Measurements from ENCODE around the gene SPATA18.
"Not testable (repeated sequence)": the region's sequence is repeated elsewhere in the genome, so short reads cannot be mapped to it uniquely, and the experiment has no call there.

The SPATA18 gene

GRCh38 chr4:52052475-52052780 lies 1.3 kb downstream of the SPATA18 start:
- no peak for DNase-seq

GRCh38 chr4:52054254-52054653 lies 3.1 kb downstream of the SPATA18 start:
- DNase-seq, result no peak

- DNase-seq, result no peak
These were observed 6.1 kb downstream of the SPATA18 start for GRCh38 chr4:52057196-52057595.

GRCh38 chr4:52058275-52058674 lies 7.2 kb downstream of the SPATA18 start:
- DNase-seq, result no peak

- no peak for DNase-seq
These were observed 8.3 kb downstream of the SPATA18 start for GRCh38 chr4:52059372-52059771.

- no peak for DNase-seq
These were observed 18.5 kb downstream of the SPATA18 start for GRCh38 chr4:52069571-52069970.

- no peak for DNase-seq
These were observed 20.9 kb downstream of the SPATA18 start for GRCh38 chr4:52071791-52072546.

- DNase-seq, result no peak
These were observed 25.6 kb downstream of the SPATA18 start for GRCh38 chr4:52076731-52077130.

GRCh38 chr4:52079659-52080058 lies 28.6 kb downstream of the SPATA18 start:
- no peak for DNase-seq

- no peak for DNase-seq
These were observed 30.1 kb downstream of the SPATA18 start for GRCh38 chr4:52081216-52081615.

GRCh38 chr4:52086425-52086824 lies 35.3 kb downstream of the SPATA18 start:
- DNase-seq, result not testable (repeated sequence)

- no peak for DNase-seq
These were observed 40.7 kb downstream of the SPATA18 start for GRCh38 chr4:52091801-52092200.

GRCh38 chr4:52093466-52093865 lies 42.4 kb downstream of the SPATA18 start:
- DNase-seq, result no peak

- no peak for DNase-seq
These were observed 43.5 kb downstream of the SPATA18 start for GRCh38 chr4:52094376-52095145.

GRCh38 chr4:52095374-52095773 lies 44.3 kb downstream of the SPATA18 start:
- DNase-seq, result no peak

- DNase-seq, result no peak
These were observed 44.9 kb downstream of the SPATA18 start for GRCh38 chr4:52096048-52096447.

GRCh38 chr4:52098618-52099017 lies 47.5 kb downstream of the SPATA18 start:
- DNase-seq, result no peak

- DNase-seq, result no peak
These were observed 48.9 kb downstream of the SPATA18 start for GRCh38 chr4:52099860-52100461.

GRCh38 chr4:52102587-52102986 lies 51.5 kb downstream of the SPATA18 start:
- DNase-seq, result no peak

GRCh38 chr4:52103319-52103718 lies 52.2 kb downstream of the SPATA18 start:
- no peak for DNase-seq

GRCh38 chr4:52105276-52105675 lies 54.2 kb downstream of the SPATA18 start:
- DNase-seq, result no peak

- no peak for DNase-seq
These were observed 55.1 kb downstream of the SPATA18 start for GRCh38 chr4:52106191-52106590.

GRCh38 chr4:52106660-52107059 lies 55.6 kb downstream of the SPATA18 start:
- no peak for DNase-seq

GRCh38 chr4:52107336-52107735 lies 56.2 kb downstream of the SPATA18 start:
- no peak for DNase-seq

Measured in activated CD4-positive, CD25-positive, alpha-beta regulatory T cell treated with anti-CD3 and anti-CD28 coated beads, Interleukin-2, amount 50 U/mL, for 72 hours (primary cell).